ENCODE measurements around the gene PLD4.
A peak's percentile ranks its signal among the peaks of the same experiment; 100 is the strongest.

The PLD4 gene

DNA sequence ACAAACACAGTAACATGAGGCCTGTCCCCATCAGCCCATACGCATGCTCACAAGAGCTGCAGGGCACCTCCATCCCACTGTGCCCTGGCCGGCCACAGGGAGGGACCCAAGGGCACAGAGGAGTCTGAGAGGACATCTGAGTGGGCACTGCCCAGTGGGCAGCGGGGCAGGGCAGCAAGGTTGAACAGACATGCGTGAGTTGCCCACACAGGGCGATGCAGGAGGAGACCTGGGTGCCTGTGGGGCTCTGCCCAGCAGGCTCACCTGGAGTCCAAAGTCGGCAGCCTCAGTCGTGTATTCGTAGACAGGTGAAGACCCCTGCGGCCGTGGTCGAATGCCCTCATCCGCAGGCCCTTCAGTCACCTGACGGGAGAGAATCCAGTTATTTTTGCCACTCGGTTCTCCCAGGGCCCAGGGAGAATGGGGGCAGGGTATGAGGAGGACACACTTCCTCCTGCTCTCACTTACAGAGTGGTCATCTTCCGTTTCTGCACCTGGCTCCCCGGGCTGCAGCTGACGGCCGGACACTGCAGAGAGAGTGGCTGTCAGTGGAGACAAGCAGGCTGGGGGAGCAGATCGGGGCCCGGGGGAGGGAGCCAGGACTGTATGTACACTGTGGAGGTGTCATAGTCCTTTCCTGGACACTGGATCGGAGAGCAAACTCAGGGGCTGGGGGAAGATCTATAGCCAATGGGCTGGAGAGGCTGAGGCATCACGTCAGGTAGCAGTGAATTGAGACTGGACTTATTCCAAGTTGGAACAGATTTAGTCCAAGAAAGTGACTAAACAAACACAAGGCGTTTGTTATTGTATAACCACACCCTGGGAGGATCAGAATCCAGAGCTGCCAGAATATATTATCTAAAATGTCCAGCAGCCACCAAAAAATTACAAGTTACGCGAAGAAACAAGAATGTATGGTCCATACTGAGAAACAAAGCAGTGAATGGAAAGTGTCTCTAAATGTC, 32.8 kb downstream of the PLD4 start:
- no peak for DNase-seq

- DNase-seq: no peak
Observed at GRCh38 chr14:104964546-104964945, 39.9 kb downstream of the PLD4 start.

DNA sequence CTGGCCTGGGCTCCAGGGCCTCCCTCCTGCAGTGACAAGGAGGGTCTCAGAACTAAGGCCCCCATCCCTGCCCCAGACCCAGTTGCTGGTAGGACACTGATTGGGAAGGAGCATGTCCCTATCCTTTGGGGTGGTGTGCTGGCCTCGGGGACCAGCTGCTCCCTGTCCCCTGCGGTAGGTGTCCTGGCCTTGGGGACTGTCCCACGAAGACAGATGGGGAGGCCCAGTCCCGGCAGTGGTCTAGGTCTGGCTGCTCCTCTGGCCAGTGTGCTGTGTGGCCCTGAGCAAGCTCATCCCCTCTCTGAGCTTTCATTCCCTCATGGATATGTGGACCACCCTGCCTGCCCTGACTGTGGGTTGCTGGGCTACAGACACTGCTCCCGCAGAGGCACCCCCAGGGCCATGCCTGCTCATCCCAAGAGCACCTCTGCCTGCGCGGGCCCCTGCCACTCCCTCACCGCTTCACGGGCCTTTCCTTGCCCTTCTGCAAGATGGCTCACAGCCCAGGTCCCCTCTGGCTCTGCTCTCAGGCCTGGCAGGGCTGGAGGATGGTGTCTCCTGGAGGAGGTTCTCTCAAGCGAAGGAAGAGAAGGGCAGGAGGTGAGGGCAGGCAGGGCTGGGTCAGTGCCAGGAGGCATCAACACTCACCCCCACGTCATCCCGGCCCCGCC, 41.0 kb downstream of the PLD4 start:
- DNase-seq: no peak

GRCh38 chr14:104966261-104966865, 41.7 kb downstream of the PLD4 start:
- DNase-seq: no peak

DNA sequence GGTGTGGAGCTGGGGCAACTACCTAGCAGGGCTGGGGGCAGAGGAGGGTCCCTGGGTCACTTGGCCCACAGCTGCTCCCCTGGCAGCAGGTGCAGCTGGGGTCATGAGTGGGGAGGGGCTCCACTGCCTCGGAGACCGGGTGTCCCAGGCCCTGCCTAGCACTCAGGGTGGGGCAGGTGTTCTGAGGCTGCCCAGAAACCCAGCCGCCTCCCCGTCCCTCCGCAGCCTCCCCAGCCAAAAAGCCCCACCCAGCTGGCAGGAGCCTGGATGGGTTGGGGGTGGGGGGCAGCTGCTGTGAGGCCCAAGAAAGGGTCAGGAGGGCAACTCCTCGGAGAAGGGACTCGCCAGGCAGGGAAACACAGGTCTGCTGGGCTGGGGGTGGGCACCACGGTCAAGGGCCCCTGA, 42.3 kb downstream of the PLD4 start:
- no peak for DNase-seq

- DNase-seq: no peak
Observed at GRCh38 chr14:104967386-104968152, 42.9 kb downstream of the PLD4 start.

- DNase-seq: no peak
Observed at GRCh38 chr14:104968153-104968527, 43.5 kb downstream of the PLD4 start.

GRCh38 chr14:104968541-104969401, 44.1 kb downstream of the PLD4 start:
- no peak for DNase-seq

GRCh38 chr14:104969741-104970230, 45.1 kb downstream of the PLD4 start:
- DNase-seq: no peak

DNA sequence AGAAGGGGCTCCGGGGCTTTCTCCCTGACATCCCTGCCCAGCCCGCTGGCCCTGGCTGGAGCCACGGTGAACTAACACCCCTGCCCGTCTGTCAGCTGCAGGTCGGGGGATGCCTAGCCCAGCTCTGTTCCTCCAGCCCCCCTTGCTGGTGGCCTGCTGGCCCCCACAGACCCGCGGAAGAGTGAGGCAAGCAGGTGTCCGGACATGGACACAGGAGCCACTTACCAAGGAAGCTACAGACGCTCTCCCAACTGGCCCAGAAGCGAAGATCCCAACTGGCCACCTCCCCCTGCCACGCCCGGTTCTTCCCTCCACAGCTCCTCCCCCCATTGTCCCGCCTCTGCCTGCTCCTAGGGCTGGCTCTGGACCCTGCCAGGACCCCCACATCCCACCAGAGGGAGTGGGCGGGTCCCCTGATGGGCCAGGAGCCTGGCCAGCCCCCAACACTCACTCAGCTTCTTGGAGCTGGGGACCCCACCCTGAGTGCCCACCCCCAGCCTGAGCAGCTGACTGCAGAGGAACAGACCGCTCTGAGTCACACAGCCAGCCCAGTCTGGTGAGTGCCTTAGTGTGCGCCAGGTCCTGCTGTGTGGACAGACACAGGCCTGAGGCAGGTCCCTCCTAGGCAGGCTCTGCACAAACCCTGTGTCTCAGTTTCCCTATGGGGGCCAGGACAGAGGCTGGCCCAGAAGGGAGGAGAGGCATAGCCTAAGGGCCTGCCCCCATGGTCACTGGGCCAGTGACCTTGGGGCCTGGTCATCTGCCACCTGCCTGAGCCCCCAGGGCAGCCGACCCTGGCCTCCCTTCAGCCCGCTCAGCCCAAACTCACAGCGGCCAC, 45.8 kb downstream of the PLD4 start:
- no peak for DNase-seq

- DNase-seq: no peak
Observed at GRCh38 chr14:104971447-104972240, 47.0 kb downstream of the PLD4 start.

GRCh38 chr14:104972301-104973134, 47.8 kb downstream of the PLD4 start:
- DNase-seq: no peak

GRCh38 chr14:104973135-104973384, 48.4 kb downstream of the PLD4 start:
- no peak for DNase-seq

- no peak for DNase-seq
Observed at GRCh38 chr14:104973385-104974145, 48.9 kb downstream of the PLD4 start.

DNA sequence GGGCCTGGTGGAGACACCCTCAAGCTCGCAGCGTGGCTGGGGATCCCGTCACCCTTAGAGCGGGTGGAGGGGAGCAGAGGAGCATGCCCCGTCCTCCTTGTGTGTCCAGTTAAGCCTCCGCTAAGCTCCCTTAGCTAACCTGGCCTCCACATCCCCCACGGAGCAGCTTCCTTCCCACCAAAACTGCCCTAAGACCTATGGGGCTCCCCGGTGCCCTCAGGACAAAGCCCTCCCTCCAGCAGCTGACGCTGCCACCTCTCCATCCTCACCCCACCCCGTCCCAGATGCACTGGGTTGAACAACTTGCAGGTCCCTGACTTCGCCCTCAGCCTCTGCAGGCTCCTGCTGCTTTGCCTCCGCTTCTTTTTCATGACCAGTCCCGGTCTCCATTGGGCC, 49.5 kb downstream of the PLD4 start:
- DNase-seq: no peak

DNA sequence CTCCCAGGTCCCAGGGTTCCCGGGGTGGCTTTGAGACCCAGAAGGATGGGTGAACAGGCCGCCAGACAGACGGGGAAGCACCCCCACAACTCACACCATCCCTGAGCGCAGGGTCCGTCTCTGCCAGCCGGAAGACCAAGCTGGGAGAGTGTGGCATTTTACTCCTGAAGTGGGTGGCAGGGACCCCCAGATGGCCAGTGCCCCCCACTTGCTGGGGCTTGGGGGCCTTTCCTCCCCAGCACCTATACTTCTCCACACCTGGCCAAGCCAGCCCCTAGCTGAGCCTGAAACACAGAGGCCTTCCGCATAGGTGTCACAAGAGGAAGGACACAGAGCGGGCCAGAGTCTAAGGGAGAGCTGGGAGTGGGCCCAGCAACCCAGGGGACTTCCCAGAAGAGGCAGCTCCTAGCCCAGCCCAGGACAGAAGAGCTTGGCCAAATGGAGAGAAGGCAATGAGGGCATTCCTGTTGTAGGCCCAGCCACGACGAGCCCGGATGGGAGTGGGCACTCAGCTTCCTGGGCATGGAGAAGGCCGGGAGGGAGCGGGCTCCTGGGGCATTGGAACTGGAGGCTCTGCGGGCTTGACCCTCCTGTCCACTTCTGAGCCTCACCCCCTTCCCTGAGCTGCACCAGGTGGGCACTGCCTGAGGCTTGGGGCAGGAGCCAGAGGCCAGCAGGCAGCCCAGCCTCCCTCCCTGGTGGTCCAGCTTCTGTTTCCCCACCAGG, 50.1 kb downstream of the PLD4 start:
- no peak for DNase-seq

DNA sequence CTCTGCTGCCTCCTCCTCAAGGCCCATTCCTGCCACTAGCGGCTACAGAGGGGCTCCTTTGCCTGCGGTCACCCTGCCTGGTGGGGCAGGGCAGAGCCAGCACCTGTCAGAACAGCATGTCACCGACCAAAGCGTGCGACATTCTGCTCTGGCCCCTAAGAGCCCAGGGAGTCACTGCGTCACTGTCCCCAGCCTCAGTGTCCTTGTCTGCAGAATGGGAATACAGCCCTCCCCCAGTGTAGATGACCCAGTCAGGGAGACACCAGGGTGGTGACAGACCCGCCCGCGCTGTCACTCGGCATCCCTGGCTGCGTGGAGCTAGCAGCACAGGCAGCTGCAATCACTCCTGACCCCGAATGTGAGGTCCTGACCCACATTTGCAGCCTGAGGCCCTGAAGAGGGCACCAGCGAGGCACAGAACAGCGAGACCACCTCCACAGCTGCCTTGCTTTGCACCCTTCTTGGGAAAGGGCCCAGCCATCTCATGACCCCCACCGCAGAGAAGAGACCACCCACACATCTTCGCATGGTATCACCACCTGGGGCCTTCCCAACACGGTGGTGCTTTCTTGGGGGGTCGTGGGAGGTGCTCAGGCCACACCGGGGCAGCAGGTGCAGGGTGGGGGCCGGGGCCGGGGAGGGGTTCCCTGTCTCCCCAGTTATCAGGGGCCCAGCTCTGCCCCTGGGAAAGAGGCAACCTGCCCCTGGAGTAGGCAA, 51.0 kb downstream of the PLD4 start:
- peak; percentile 22 for DNase-seq

All from CD4-positive, alpha-beta T cell treated with Interferon gamma for 1 hour (primary cell).